ENCODE results near the gene CYTH2. TPM values are rescaled to one million over a fixed set of nuclear protein-coding genes. Genes with fewer than 3 reads are reported as not detected.

The CYTH2 gene
- total and polyA plus RNA-seq, 9 of the 15 experiments (the other 6 are each of a cell fraction or from before 2014, with no cell fraction given): 1.8 to 45.2 (median 23.8) TPM

DNA sequence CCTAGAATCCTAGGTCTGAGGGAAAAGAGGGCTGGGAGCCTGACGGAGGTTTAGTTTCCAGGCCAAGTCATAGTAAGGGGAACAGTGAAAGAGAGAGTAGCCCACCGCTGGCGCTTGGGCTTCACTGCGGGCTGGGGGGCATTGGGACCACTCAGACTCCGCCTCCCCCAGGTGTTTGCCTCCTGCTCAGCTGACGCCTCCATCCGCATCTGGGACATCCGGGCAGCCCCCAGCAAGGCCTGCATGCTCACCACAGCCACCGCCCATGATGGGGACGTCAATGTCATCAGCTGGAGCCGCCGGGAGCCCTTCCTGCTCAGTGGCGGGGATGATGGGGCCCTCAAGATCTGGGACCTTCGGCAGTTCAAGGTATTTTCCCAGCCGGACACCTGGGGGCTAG, 18.3 kb upstream of the CYTH2 start:
- in situ Hi-C loops (cut with MboI) (no loop called here), intact Hi-C loops (cut with micrococcal nuclease) (no loop called here)
- no peak for ATAC-seq
- H3K27ac ChIP-seq (ENCODE audit: extremely low read depth, low read depth, low read length): no peak overlapping the region
- no peaks in the 10 kb centered on the region for H3K9me1 ChIP-seq (ENCODE audit: control insufficient read depth, insufficient read depth, low read length)
- H4K20me1 ChIP-seq (replicated peaks; ENCODE audit: control insufficient read depth, insufficient read depth, low read length): peaks cover 6% of the 10 kb centered on the region
- ChIA-PET POLR2A (interaction anchor here (0.6 to 0.8 kb wide), 2 partner anchors 11 kb away, joined by 3 read pairs; no protein-coding TSS in a partner anchor), CTCF (ENCODE audit: low intra/inter-chr PET ratio) (no interaction called here)
- no peak overlapping the region for H3K4me2 ChIP-seq (ENCODE audit: insufficient read depth, low read length)
- peaks cover 93% of the 10 kb centered on the region for H3K36me3 ChIP-seq (ENCODE audit: control insufficient read depth, insufficient read depth, low read length)
- 0 out of 4 replicates have a peak overlapping the region, but pooled peaks of 1 of the 2 experiments have one; percentile 43 for H3K9ac ChIP-seq (ENCODE audit: insufficient read depth in 1 of 2, low read depth in 2 of 2, low read length in 2 of 2)
- H3K79me2 ChIP-seq (ENCODE audit: control insufficient read depth, insufficient read depth, low read length): peaks cover 41% of the 10 kb centered on the region
- WGBS (ENCODE audit: insufficient coverage, low coverage, missing lambda C conversion rate): 93% methylated on average over 14 of the region's 15 CpGs
- H3K4me3 ChIP-seq: no peak overlapping the region
- no TSS peak for BruUV-seq (replicated peaks)
- H3K9me3 ChIP-seq (replicated peaks; ENCODE audit: control insufficient read depth, insufficient read depth, low read depth, low read length): no peaks in the 10 kb centered on the region
- FAIRE-seq: no peak
- DNase-seq (ENCODE audit: extremely low read depth in 1 of 4, low spot score in 3 of 4): no peak
- no peaks in the 10 kb centered on the region for H3K27me3 ChIP-seq (ENCODE audit: control insufficient read depth in 2 of 2, insufficient read depth in 2 of 2, low read length in 2 of 2)
- peaks cover 4 to 35% of the 10 kb centered on the region in 2 experiments; a peak in 3 of 5 replicates for H3K4me1 ChIP-seq (replicated peaks in 1 of 2; ENCODE audit: control insufficient read depth in 2 of 2, insufficient read depth in 2 of 2, low read length in 2 of 2)
- no peak overlapping the region for H2AFZ ChIP-seq (ENCODE audit: low read depth, low read length)
- TF ChIP-seq SIN3B (IDR thresholded peaks at IDR 0.05; ENCODE audit: low read depth) (no peak), LCOR (CRISPR knock-in tag; IDR thresholded peaks at IDR 0.05) (no peak), CCNT2 (IDR thresholded peaks at IDR 0.05; ENCODE audit: borderline replicate concordance, extremely low read depth, insufficient read length, low read depth, low read length) (no peak), FUS (optimal IDR thresholded peaks at IDR 0.05; ENCODE audit: low read depth, low read length) (no peak), CAMTA2 (CRISPR knock-in tag; conservative IDR thresholded peaks at IDR 0.05) (no peak), TAF1 (IDR thresholded peaks at IDR 0.05; ENCODE audit: control insufficient read depth, extremely low read depth, insufficient read depth, low read length, severe bottlenecking) (no peak), HNRNPUL1 (IDR thresholded peaks at IDR 0.05; ENCODE audit: low read length) (no peak), ZNF668 (CRISPR knock-in tag; IDR thresholded peaks at IDR 0.05) (no peak), CBFA2T3 (IDR thresholded peaks at IDR 0.05) (no peak), SNIP1 (IDR thresholded peaks at IDR 0.05; ENCODE audit: low read depth) (no peak), FOXA3 (CRISPR knock-in tag; conservative IDR thresholded peaks at IDR 0.05 in 1 of 2, IDR thresholded peaks at IDR 0.05 in 1 of 2) (no peak), ZNF175 (CRISPR knock-in tag; IDR thresholded peaks at IDR 0.05; ENCODE audit: low read depth) (no peak), HDAC1 (IDR thresholded peaks at IDR 0.05) (no peak), IRF2 (CRISPR knock-in tag; IDR thresholded peaks at IDR 0.05) (no peak), MIER1 (IDR thresholded peaks at IDR 0.05; ENCODE audit: low read depth) (no peak), FOXJ3 (CRISPR knock-in tag; IDR thresholded peaks at IDR 0.05) (no peak)
- TF ChIP-seq, protein P1, sequence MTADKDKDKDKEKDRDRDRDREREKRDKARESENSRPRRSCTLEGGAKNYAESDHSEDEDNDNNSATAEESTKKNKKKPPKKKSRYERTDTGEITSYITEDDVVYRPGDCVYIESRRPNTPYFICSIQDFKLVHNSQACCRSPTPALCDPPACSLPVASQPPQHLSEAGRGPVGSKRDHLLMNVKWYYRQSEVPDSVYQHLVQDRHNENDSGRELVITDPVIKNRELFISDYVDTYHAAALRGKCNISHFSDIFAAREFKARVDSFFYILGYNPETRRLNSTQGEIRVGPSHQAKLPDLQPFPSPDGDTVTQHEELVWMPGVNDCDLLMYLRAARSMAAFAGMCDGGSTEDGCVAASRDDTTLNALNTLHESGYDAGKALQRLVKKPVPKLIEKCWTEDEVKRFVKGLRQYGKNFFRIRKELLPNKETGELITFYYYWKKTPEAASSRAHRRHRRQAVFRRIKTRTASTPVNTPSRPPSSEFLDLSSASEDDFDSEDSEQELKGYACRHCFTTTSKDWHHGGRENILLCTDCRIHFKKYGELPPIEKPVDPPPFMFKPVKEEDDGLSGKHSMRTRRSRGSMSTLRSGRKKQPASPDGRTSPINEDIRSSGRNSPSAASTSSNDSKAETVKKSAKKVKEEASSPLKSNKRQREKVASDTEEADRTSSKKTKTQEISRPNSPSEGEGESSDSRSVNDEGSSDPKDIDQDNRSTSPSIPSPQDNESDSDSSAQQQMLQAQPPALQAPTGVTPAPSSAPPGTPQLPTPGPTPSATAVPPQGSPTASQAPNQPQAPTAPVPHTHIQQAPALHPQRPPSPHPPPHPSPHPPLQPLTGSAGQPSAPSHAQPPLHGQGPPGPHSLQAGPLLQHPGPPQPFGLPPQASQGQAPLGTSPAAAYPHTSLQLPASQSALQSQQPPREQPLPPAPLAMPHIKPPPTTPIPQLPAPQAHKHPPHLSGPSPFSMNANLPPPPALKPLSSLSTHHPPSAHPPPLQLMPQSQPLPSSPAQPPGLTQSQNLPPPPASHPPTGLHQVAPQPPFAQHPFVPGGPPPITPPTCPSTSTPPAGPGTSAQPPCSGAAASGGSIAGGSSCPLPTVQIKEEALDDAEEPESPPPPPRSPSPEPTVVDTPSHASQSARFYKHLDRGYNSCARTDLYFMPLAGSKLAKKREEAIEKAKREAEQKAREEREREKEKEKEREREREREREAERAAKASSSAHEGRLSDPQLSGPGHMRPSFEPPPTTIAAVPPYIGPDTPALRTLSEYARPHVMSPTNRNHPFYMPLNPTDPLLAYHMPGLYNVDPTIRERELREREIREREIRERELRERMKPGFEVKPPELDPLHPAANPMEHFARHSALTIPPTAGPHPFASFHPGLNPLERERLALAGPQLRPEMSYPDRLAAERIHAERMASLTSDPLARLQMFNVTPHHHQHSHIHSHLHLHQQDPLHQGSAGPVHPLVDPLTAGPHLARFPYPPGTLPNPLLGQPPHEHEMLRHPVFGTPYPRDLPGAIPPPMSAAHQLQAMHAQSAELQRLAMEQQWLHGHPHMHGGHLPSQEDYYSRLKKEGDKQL (CRISPR knock-in tag; IDR thresholded peaks at IDR 0.05; ENCODE audit: borderline replicate concordance): no peak
- TF ChIP-seq, protein P2, sequence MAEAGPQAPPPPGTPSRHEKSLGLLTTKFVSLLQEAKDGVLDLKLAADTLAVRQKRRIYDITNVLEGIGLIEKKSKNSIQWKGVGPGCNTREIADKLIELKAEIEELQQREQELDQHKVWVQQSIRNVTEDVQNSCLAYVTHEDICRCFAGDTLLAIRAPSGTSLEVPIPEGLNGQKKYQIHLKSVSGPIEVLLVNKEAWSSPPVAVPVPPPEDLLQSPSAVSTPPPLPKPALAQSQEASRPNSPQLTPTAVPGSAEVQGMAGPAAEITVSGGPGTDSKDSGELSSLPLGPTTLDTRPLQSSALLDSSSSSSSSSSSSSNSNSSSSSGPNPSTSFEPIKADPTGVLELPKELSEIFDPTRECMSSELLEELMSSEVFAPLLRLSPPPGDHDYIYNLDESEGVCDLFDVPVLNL (CRISPR knock-in tag; IDR thresholded peaks at IDR 0.05; ENCODE audit: low read depth): no peak

Data from K562 (cell line).